Measurements from ENCODE around the gene SPRR1A.

The SPRR1A gene

GRCh38 chr1:152995842-152996241, 12.0 kb downstream of the SPRR1A start:
- no peak for TF ChIP-seq CTCF (IDR thresholded peaks at IDR 0.05; ENCODE audit: control insufficient read depth, insufficient read depth, low read depth, low read length, missing control alignments)
- H3K4me3 ChIP-seq (ENCODE audit: control insufficient read depth, low read depth, low read length), result no peak overlapping the region
- DNase-seq (ENCODE audit: low read depth), result no peak

GRCh38 chr1:152996633-152997400, 12.9 kb downstream of the SPRR1A start:
- no peak overlapping the region for H3K4me3 ChIP-seq (ENCODE audit: control insufficient read depth, low read depth, low read length)
- DNase-seq (ENCODE audit: low read depth), result no peak
- TF ChIP-seq CTCF (IDR thresholded peaks at IDR 0.05; ENCODE audit: control insufficient read depth, insufficient read depth, low read depth, low read length, missing control alignments), result no peak

- DNase-seq (ENCODE audit: low read depth), result no peak
- H3K4me3 ChIP-seq (ENCODE audit: control insufficient read depth, low read depth, low read length), result no peak overlapping the region
- TF ChIP-seq CTCF (IDR thresholded peaks at IDR 0.05; ENCODE audit: control insufficient read depth, insufficient read depth, low read depth, low read length, missing control alignments), result no peak
These were observed 14.0 kb downstream of the SPRR1A start for GRCh38 chr1:152997901-152998300.

GRCh38 chr1:152998476-152998875, 14.6 kb downstream of the SPRR1A start:
- H3K4me3 ChIP-seq (ENCODE audit: control insufficient read depth, low read depth, low read length), result no peak overlapping the region
- no peak for DNase-seq (ENCODE audit: low read depth)
- TF ChIP-seq CTCF (IDR thresholded peaks at IDR 0.05; ENCODE audit: control insufficient read depth, insufficient read depth, low read depth, low read length, missing control alignments), result no peak

GRCh38 chr1:152999818-153000217, 15.9 kb downstream of the SPRR1A start:
- no peak overlapping the region for H3K4me3 ChIP-seq (ENCODE audit: control insufficient read depth, low read depth, low read length)
- DNase-seq (ENCODE audit: low read depth), result no peak
- TF ChIP-seq CTCF (IDR thresholded peaks at IDR 0.05; ENCODE audit: control insufficient read depth, insufficient read depth, low read depth, low read length, missing control alignments), result no peak

- DNase-seq (ENCODE audit: low read depth), result no peak
- TF ChIP-seq CTCF (IDR thresholded peaks at IDR 0.05; ENCODE audit: control insufficient read depth, insufficient read depth, low read depth, low read length, missing control alignments), result no peak
- no peak overlapping the region for H3K4me3 ChIP-seq (ENCODE audit: control insufficient read depth, low read depth, low read length)
These were observed 16.4 kb downstream of the SPRR1A start for GRCh38 chr1:153000294-153000693.
